ENCODE results near the gene DYRK1A. TPM values are rescaled to one million over a fixed set of nuclear protein-coding genes. Genes with fewer than 3 reads are reported as not detected.

The DYRK1A gene
- total and polyA plus RNA-seq, 2 of the 13 experiments (the other 11 are each of a cell fraction or from before 2014, with no cell fraction given): 24.6 to 34.2 TPM

DNA sequence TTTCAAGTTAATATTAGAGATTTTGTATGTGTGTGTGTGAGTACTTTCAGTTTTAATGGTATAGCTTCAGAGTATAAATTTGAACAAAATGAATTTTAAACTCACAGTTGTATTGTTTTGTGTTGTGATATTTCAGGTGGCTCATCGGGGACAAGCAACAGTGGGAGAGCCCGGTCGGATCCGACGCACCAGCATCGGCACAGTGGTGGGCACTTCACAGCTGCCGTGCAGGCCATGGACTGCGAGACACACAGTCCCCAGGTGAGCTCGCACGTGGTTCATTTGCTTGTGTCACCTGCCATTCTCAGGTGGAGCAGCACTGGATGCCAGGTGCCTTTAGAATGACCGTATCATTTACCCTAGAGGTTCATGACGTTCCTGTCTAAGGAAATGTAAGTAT lies 139.4 kb downstream of the DYRK1A start:
- FAIRE-seq: no peak
- Histone ChIP-seq H4K20me1 (ENCODE audit: insufficient read depth, low read length) (no peaks in the 10 kb centered on the region), H3K36me3 (replicated peaks in 1 of 2; ENCODE audit: control insufficient read depth in 1 of 2, insufficient read depth in 2 of 2, low read length in 2 of 2) (peaks cover 25 to 70% of the 10 kb centered on the region in 2 experiments), H3K9ac (ENCODE audit: insufficient read depth, low read depth, low read length) (no peak overlapping the region), H3K79me2 (ENCODE audit: insufficient read depth, low read length) (no peaks in the 10 kb centered on the region), H3K27me3 (ENCODE audit: control insufficient read depth in 1 of 2, insufficient read depth in 2 of 2, low read length in 2 of 2) (no peaks in the 10 kb centered on the region), H3K9me3 (ENCODE audit: low read length) (no peaks in the 10 kb centered on the region), H3K27ac (ENCODE audit: extremely low read length, insufficient read depth, low read length) (no peak overlapping the region), H2AFZ (ENCODE audit: low read length) (no peak overlapping the region), H3K4me2 (ENCODE audit: low read depth, low read length) (no peak overlapping the region), H3K4me1 (ENCODE audit: insufficient read depth, low read length) (no peaks in the 10 kb centered on the region), H3K4me3 (replicated peaks in 1 of 3; ENCODE audit: insufficient read depth in 1 of 3, low read depth in 2 of 3, low read length in 3 of 3) (no peak overlapping the region)
- intact Hi-C loops (cut with micrococcal nuclease; ENCODE audit: unreplicated experiment): no loop called here
- in situ Hi-C loops (cut with HindIII; ENCODE audit: extremely low pct_ligation_motif_present, low pct_unique_long_range_greater_than_20kb): no loop called here
- no peak for DNase-seq (ENCODE audit: low spot score)
- 99% methylated on average over 10 of the region's 12 CpGs for WGBS (ENCODE audit: low lambda C conversion rate)
- ChIA-PET POLR2A (no interaction called here), CTCF (ENCODE audit: low intra/inter-chr PET ratio, low total read pairs) (no interaction called here)
- ATAC-seq: no peak
- TF ChIP-seq, protein P1, sequence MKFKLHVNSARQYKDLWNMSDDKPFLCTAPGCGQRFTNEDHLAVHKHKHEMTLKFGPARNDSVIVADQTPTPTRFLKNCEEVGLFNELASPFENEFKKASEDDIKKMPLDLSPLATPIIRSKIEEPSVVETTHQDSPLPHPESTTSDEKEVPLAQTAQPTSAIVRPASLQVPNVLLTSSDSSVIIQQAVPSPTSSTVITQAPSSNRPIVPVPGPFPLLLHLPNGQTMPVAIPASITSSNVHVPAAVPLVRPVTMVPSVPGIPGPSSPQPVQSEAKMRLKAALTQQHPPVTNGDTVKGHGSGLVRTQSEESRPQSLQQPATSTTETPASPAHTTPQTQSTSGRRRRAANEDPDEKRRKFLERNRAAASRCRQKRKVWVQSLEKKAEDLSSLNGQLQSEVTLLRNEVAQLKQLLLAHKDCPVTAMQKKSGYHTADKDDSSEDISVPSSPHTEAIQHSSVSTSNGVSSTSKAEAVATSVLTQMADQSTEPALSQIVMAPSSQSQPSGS (CRISPR knock-in tag; IDR thresholded peaks at IDR 0.05): no peak
- TF ChIP-seq SMAD1 (CRISPR knock-in tag; IDR thresholded peaks at IDR 0.05; ENCODE audit: borderline replicate concordance, low read depth) (no peak), KLF15 (CRISPR knock-in tag; IDR thresholded peaks at IDR 0.05; ENCODE audit: borderline replicate concordance) (no peak), ATF1 (CRISPR knock-in tag; IDR thresholded peaks at IDR 0.05) (no peak), ZNF468 (CRISPR knock-in tag; IDR thresholded peaks at IDR 0.05) (no peak), HHEX (CRISPR knock-in tag; IDR thresholded peaks at IDR 0.05) (no peak), PAX8 (CRISPR knock-in tag; IDR thresholded peaks at IDR 0.05; ENCODE audit: borderline replicate concordance) (no peak), ZNF431 (CRISPR knock-in tag; IDR thresholded peaks at IDR 0.05; ENCODE audit: borderline replicate concordance, low read depth) (no peak), CC2D1A (CRISPR knock-in tag; IDR thresholded peaks at IDR 0.05) (no peak), NCOA5 (CRISPR knock-in tag; IDR thresholded peaks at IDR 0.05) (no peak)
- TF ChIP-seq, protein P2, sequence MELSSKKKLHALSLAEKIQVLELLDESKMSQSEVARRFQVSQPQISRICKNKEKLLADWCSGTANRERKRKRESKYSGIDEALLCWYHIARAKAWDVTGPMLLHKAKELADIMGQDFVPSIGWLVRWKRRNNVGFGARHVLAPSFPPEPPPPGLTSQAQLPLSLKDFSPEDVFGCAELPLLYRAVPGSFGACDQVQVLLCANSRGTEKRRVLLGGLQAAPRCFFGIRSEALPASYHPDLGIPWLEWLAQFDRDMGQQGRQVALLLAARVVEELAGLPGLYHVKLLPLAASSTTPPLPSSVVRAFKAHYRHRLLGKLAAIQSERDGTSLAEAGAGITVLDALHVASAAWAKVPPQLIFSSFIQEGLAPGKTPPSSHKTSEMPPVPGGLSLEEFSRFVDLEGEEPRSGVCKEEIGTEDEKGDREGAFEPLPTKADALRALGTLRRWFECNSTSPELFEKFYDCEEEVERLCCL (CRISPR knock-in tag; IDR thresholded peaks at IDR 0.05; ENCODE audit: borderline replicate concordance): no peak
- TF ChIP-seq, protein P3, sequence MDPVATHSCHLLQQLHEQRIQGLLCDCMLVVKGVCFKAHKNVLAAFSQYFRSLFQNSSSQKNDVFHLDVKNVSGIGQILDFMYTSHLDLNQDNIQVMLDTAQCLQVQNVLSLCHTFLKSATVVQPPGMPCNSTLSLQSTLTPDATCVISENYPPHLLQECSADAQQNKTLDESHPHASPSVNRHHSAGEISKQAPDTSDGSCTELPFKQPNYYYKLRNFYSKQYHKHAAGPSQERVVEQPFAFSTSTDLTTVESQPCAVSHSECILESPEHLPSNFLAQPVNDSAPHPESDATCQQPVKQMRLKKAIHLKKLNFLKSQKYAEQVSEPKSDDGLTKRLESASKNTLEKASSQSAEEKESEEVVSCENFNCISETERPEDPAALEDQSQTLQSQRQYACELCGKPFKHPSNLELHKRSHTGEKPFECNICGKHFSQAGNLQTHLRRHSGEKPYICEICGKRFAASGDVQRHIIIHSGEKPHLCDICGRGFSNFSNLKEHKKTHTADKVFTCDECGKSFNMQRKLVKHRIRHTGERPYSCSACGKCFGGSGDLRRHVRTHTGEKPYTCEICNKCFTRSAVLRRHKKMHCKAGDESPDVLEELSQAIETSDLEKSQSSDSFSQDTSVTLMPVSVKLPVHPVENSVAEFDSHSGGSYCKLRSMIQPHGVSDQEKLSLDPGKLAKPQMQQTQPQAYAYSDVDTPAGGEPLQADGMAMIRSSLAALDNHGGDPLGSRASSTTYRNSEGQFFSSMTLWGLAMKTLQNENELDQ (CRISPR knock-in tag; IDR thresholded peaks at IDR 0.05; ENCODE audit: borderline replicate concordance): no peak
- no TSS peak for BruUV-seq (replicated peaks)
